ENCODE results near the gene LAMA5. TPM values are rescaled to one million over a fixed set of nuclear protein-coding genes. Genes with fewer than 3 reads are reported as not detected.

The LAMA5 gene
- 100 to 1,000 TPM; 164 to 427 (median 196) TPM for total RNA-seq

GRCh38 chr20:62367136-62367632 lies at the start of gene LAMA5:
LAMA5 (minus strand) TSS chr20:62367312; CDS start chr20:62367245, 67 bp downstream.
- TF ChIP-seq POLR2A (IDR thresholded peaks at IDR 0.05) (no peak), CTCF (IDR thresholded peaks at IDR 0.05) (no peak)
- intact Hi-C loops (cut with DNase I; ENCODE audit: low total_unique reads): loop anchor here (10.0 kb wide), 1 partner anchor 52 kb away; no protein-coding TSS in a partner anchor

GRCh38 chr20:62415354-62416111 lies 48.4 kb upstream of the LAMA5 start:
- TF ChIP-seq POLR2A (IDR thresholded peaks at IDR 0.05) (no peak), CTCF (IDR thresholded peaks at IDR 0.05) (no peak)
- WGBS, 2 donors: 71 to 75% methylated on average over 21 to 23 of the region's 24 CpGs
- DNase-seq (ENCODE audit: low spot score in 2 of 2): no peak
- intact Hi-C loops (cut with DNase I; ENCODE audit: low total_unique reads): no loop called here
- H3K4me3 ChIP-seq (ENCODE audit: low read depth, poor library complexity, severe bottlenecking): no peak overlapping the region

More at GRCh38 chr20:62367136-62367632, at the start of gene LAMA5:
- WGBS, 2 donors: 1% methylated on average over 13 of the region's 70 CpGs; no CpG with 5 or more reads in 1 of the 2 donors
- H3K4me3 ChIP-seq (ENCODE audit: low read depth, poor library complexity, severe bottlenecking): peak within 1 kb of the TSS; percentile 63
- DNase-seq (ENCODE audit: low spot score in 2 of 2): no peak

GRCh38 chr20:62413896-62414481 lies 46.9 kb upstream of the LAMA5 start:
- TF ChIP-seq POLR2A (IDR thresholded peaks at IDR 0.05): no peak
- no peak for TF ChIP-seq CTCF (IDR thresholded peaks at IDR 0.05)
- DNase-seq (ENCODE audit: low spot score in 2 of 2): no peak
- intact Hi-C loops (cut with DNase I; ENCODE audit: low total_unique reads): no loop called here
- 83% methylated on average over 5 of the region's 22 CpGs; no CpG with 5 or more reads in 1 of the 2 donors for WGBS, 2 donors
- H3K4me3 ChIP-seq (ENCODE audit: low read depth, poor library complexity, severe bottlenecking): no peak overlapping the region

GRCh38 chr20:62413025-62413570 lies 46.0 kb upstream of the LAMA5 start:
- TF ChIP-seq POLR2A (IDR thresholded peaks at IDR 0.05) (no peak), CTCF (IDR thresholded peaks at IDR 0.05) (no peak)
- 75 to 84% methylated on average over 9 to 11 of the region's 11 CpGs for WGBS, 2 donors
- DNase-seq (ENCODE audit: low spot score in 2 of 2): no peak

GRCh38 chr20:62412194-62413024 lies 45.3 kb upstream of the LAMA5 start:
- intact Hi-C loops (cut with DNase I; ENCODE audit: low total_unique reads): no loop called here
- no peak for DNase-seq (ENCODE audit: low spot score in 2 of 2)
- 75 to 80% methylated on average over 21 to 22 of the region's 22 CpGs for WGBS, 2 donors
- no peak for TF ChIP-seq POLR2A (IDR thresholded peaks at IDR 0.05)
- TF ChIP-seq CTCF (IDR thresholded peaks at IDR 0.05): no peak
- H3K4me3 ChIP-seq (ENCODE audit: low read depth, poor library complexity, severe bottlenecking): no peak overlapping the region

More at GRCh38 chr20:62413025-62413570, 46.0 kb upstream of the LAMA5 start:
- intact Hi-C loops (cut with DNase I; ENCODE audit: low total_unique reads): no loop called here
- H3K4me3 ChIP-seq (ENCODE audit: low read depth, poor library complexity, severe bottlenecking): no peak overlapping the region

All from lower leg skin (tissue), 4 donors.